ENCODE data around the gene PDZD8. TPM values are rescaled to one million over a fixed set of nuclear protein-coding genes. Genes with fewer than 3 reads are reported as not detected.
"Not testable (repeated sequence)": the region's sequence is repeated elsewhere in the genome, so short reads cannot be mapped to it uniquely, and the experiment has no call there.

The PDZD8 gene
- total RNA-seq, 2 donors from 2014 or later: 18.4 to 29.6 TPM

GRCh38 chr10:117248750-117249465 is 126.3 kb downstream of the PDZD8 start:
- DNase-seq (no peak), ATAC-seq (no peak)
- H3K36me3 Mint-ChIP-seq (ENCODE audit: low read depth): no peaks in the 10 kb centered on the region
- H3K4me3 Mint-ChIP-seq: no peak overlapping the region
- no peaks in the 10 kb centered on the region for H3K9me3 ChIP-seq (ENCODE audit: control insufficient read depth, low read length, poor library complexity, severe bottlenecking)
- H3K4me1 Mint-ChIP-seq: no peaks in the 10 kb centered on the region
- H3K27ac Mint-ChIP-seq: no peak overlapping the region
- peaks cover 53% of the 10 kb centered on the region for H3K27me3 Mint-ChIP-seq

- ATAC-seq (no peak), DNase-seq (no peak)
- no peaks in the 10 kb centered on the region for H3K9me3 ChIP-seq (ENCODE audit: control insufficient read depth, low read length, poor library complexity, severe bottlenecking)
- H3K36me3 Mint-ChIP-seq (ENCODE audit: low read depth): no peaks in the 10 kb centered on the region
- no peaks in the 10 kb centered on the region for H3K4me1 Mint-ChIP-seq
- no peak overlapping the region for H3K27ac Mint-ChIP-seq
- H3K4me3 Mint-ChIP-seq: no peak overlapping the region
- peaks cover 69% of the 10 kb centered on the region for H3K27me3 Mint-ChIP-seq
These were observed 128.1 kb downstream of the PDZD8 start for GRCh38 chr10:117246997-117247671.

- Mint-ChIP-seq H3K36me3 (ENCODE audit: low read depth) (no peaks in the 10 kb centered on the region), H3K4me3 (no peak overlapping the region), H3K27ac (no peak overlapping the region), H3K4me1 (no peaks in the 10 kb centered on the region), H3K27me3 (peaks cover 56% of the 10 kb centered on the region)
- ATAC-seq: no peak
- no peak for DNase-seq
- H3K9me3 ChIP-seq (ENCODE audit: control insufficient read depth, low read length, poor library complexity, severe bottlenecking): no peaks in the 10 kb centered on the region
These were observed 132.8 kb downstream of the PDZD8 start for GRCh38 chr10:117242463-117242832.

- no peak for ATAC-seq
- no peaks in the 10 kb centered on the region for H3K9me3 ChIP-seq (ENCODE audit: control insufficient read depth, low read length, poor library complexity, severe bottlenecking)
- H3K36me3 Mint-ChIP-seq (ENCODE audit: low read depth): peaks cover 2% of the 10 kb centered on the region
- H3K4me3 Mint-ChIP-seq: peak overlapping the region; percentile 52
- no peak for DNase-seq
- H3K27ac Mint-ChIP-seq: no peak overlapping the region
- H3K4me1 Mint-ChIP-seq: peaks cover under 1% of the 10 kb centered on the region
- peaks cover 56% of the 10 kb centered on the region for H3K27me3 Mint-ChIP-seq
These were observed 133.4 kb downstream of the PDZD8 start for GRCh38 chr10:117241541-117242462.

GRCh38 chr10:117240621-117241529 is 134.4 kb downstream of the PDZD8 start, which contains the start of gene SLC18A2:
SLC18A2 (plus strand) TSS chr10:117241114; CDS start chr10:117241694, 580 bp downstream.
- peak within 1 kb of the TSS; percentile 52 for H3K4me3 Mint-ChIP-seq
- no peaks in the 10 kb centered on the region for H3K9me3 ChIP-seq (ENCODE audit: control insufficient read depth, low read length, poor library complexity, severe bottlenecking)
- H3K4me1 Mint-ChIP-seq: peaks cover 2% of the 10 kb centered on the region
- peaks cover 63% of the 10 kb centered on the region for H3K27me3 Mint-ChIP-seq
- ATAC-seq (no peak), DNase-seq (no peak)
- no peak within 1 kb of the TSS for H3K27ac Mint-ChIP-seq
- H3K36me3 Mint-ChIP-seq (ENCODE audit: low read depth): peaks cover 4% of the 10 kb centered on the region

- peaks cover 2% of the 10 kb centered on the region for H3K4me1 Mint-ChIP-seq
- H3K36me3 Mint-ChIP-seq (ENCODE audit: low read depth): peaks cover 4% of the 10 kb centered on the region
- H3K27ac Mint-ChIP-seq: no peak overlapping the region
- no peaks in the 10 kb centered on the region for H3K9me3 ChIP-seq (ENCODE audit: control insufficient read depth, low read length, poor library complexity, severe bottlenecking)
- DNase-seq: no peak
- no peak overlapping the region for H3K4me3 Mint-ChIP-seq
- no peak for ATAC-seq
- H3K27me3 Mint-ChIP-seq: peaks cover 65% of the 10 kb centered on the region
These were observed 135.3 kb downstream of the PDZD8 start for GRCh38 chr10:117239721-117240620.

- peaks cover 64% of the 10 kb centered on the region for H3K27me3 Mint-ChIP-seq
- no peak overlapping the region for H3K4me3 Mint-ChIP-seq
- peaks cover 2% of the 10 kb centered on the region for H3K4me1 Mint-ChIP-seq
- DNase-seq (no peak), ATAC-seq (no peak)
- H3K36me3 Mint-ChIP-seq (ENCODE audit: low read depth): peaks cover 4% of the 10 kb centered on the region
- no peak overlapping the region for H3K27ac Mint-ChIP-seq
- no peaks in the 10 kb centered on the region for H3K9me3 ChIP-seq (ENCODE audit: control insufficient read depth, low read length, poor library complexity, severe bottlenecking)
These were observed 136.2 kb downstream of the PDZD8 start for GRCh38 chr10:117239051-117239450.

- Mint-ChIP-seq H3K36me3 (ENCODE audit: low read depth) (peaks cover 4% of the 10 kb centered on the region), H3K27me3 (peaks cover 64% of the 10 kb centered on the region), H3K27ac (no peak overlapping the region), H3K4me1 (peaks cover 2% of the 10 kb centered on the region), H3K4me3 (no peak overlapping the region)
- peak; percentile 37 for ATAC-seq
- H3K9me3 ChIP-seq (ENCODE audit: control insufficient read depth, low read length, poor library complexity, severe bottlenecking): no peaks in the 10 kb centered on the region
- DNase-seq: no peak
These were observed 137.7 kb downstream of the PDZD8 start for GRCh38 chr10:117237401-117237991.

GRCh38 chr10:117230107-117230506 is 145.1 kb downstream of the PDZD8 start:
- not testable (repeated sequence) for ATAC-seq, H3K27ac Mint-ChIP-seq

GRCh38 chr10:117228210-117228609 is 147.0 kb downstream of the PDZD8 start:
- DNase-seq: no peak
- Mint-ChIP-seq H3K27me3 (peaks cover 61% of the 10 kb centered on the region), H3K4me3 (no peak overlapping the region), H3K36me3 (ENCODE audit: low read depth) (peaks cover 5% of the 10 kb centered on the region), H3K27ac (no peak overlapping the region), H3K4me1 (peaks cover 2% of the 10 kb centered on the region)
- no peaks in the 10 kb centered on the region for H3K9me3 ChIP-seq (ENCODE audit: control insufficient read depth, low read length, poor library complexity, severe bottlenecking)
- no peak for ATAC-seq

More at GRCh38 chr10:117230107-117230506, 145.1 kb downstream of the PDZD8 start:
- not testable (repeated sequence) for H3K4me1 Mint-ChIP-seq; DNase-seq; H3K36me3 Mint-ChIP-seq (ENCODE audit: low read depth); H3K9me3 ChIP-seq (ENCODE audit: control insufficient read depth, low read length, poor library complexity, severe bottlenecking); H3K4me3 Mint-ChIP-seq
- peaks cover 78% of the 10 kb centered on the region for H3K27me3 Mint-ChIP-seq

Data from T-helper 17 cell (primary cell).